Ovary (tissue), 3 donors: ENCODE measurements around the gene SLC25A5.

ENCODE experiments used
- CTCF ChIP-seq, 3 donors: fragments of 450-650 bp in 2 of 3; fragments of 200-600 bp in 1 of 3; IDR thresholded peaks; one replicate each; pipeline versions ENCODE4 v1.5.1 to v1.8.0; 2016 to 2022; ENCODE audit warnings: antibody characterized with exemption in 3 of 3, mild to moderate bottlenecking in 1 of 3
- EP300 ChIP-seq: sonication (generic); formaldehyde crosslinking; IDR thresholded peaks from one replicate; pipeline ENCODE4 v1.6.1; 2017; ENCODE audit warnings: antibody characterized with exemption
- POLR2A ChIP-seq: fragments of 450-650 bp; IDR thresholded peaks from one replicate; pipeline ENCODE4 v1.6.1; 2017; ENCODE audit warnings: antibody characterized with exemption, mild to moderate bottlenecking, moderate library complexity
- donor health status: DM: no; HTN: no; CAD: no.

GRCh38 chrX:119424999-119425398 lies 43.2 kb upstream of the SLC25A5 start:
- no peak for TF ChIP-seq CTCF (IDR thresholded peaks at IDR 0.05)
- no peak for TF ChIP-seq POLR2A
- no peak for TF ChIP-seq EP300
